ENCODE measurements around the gene WRAP73.
A peak's percentile ranks its signal among the peaks of the same experiment; 100 is the strongest.
"Not testable (repeated sequence)": the region's sequence is repeated elsewhere in the genome, so short reads cannot be mapped to it uniquely, and the experiment has no call there.

The WRAP73 gene

DNA sequence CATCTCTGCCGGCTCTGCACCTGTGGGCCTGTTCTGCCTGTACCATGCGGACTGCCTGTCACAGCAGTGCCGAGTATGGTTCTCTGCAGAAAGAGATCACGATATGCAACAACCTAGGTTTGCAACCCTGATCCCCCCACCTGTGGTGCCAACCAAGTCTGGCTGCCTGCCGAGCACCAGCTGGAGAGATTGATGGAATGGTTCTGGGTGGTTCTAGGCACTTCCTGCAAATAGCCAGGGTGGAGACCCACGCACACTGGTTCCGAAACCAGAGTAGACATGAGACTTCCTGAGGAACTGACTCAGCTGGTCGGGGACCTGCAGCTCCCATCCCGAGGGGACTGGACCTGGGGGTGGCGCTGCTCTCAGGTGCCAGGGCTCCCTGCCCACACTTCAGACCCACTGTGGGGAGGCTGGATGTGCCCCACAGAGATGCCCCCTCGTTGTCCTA lies 19.7 kb downstream of the WRAP73 start:
- no peak for DNase-seq (ENCODE audit: low spot score)

DNA sequence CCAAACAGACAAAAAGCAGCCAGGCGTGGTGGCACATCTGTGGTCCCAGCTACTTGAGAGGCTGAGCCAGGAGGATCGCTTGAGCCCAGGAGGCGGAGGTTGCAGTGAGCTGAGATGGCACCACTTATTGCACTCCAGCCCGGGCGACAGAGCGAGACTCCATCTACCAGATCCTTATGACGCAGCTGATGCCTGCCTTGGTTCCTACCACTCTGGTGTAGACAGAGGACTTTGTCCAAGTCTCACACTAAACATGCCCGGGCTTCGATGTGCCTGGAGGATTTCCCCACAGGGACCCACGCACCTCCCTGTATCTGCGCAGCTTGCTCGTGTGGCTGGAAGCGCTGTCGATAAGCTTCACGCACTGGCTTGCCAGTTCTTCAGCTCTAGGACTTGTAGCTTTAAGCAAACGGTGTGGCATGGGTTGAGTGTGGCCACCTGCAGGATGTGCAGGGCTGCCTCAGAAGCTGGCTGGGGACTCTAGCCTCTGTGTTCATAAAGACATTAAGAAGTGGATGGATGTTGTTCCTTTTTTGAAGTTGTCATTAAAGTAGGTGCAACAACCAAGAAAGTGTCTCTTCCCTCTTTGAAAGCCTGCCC lies 20.2 kb downstream of the WRAP73 start:
- DNase-seq (ENCODE audit: low spot score) = no peak

DNA sequence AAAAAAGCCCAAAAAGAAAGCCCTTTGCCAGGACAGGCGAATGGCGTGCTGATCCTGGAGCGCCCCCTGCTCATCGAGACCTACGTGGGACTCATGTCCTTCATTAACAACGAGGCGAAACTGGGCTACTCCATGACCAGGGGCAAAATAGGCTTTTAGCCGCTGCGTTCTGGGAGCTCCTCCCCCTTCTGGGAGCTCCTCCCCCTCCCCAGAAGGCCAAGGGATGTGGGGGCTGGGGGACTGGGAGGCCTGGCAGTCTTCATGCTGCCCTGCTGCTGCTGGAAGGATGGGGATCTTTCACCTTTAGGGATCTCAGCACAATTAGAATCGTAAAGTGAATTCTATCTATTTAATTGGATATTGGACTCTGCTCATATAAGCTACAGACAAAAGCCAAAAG lies 21.5 kb downstream of the WRAP73 start:
- DNase-seq (ENCODE audit: low spot score) = no peak

DNA sequence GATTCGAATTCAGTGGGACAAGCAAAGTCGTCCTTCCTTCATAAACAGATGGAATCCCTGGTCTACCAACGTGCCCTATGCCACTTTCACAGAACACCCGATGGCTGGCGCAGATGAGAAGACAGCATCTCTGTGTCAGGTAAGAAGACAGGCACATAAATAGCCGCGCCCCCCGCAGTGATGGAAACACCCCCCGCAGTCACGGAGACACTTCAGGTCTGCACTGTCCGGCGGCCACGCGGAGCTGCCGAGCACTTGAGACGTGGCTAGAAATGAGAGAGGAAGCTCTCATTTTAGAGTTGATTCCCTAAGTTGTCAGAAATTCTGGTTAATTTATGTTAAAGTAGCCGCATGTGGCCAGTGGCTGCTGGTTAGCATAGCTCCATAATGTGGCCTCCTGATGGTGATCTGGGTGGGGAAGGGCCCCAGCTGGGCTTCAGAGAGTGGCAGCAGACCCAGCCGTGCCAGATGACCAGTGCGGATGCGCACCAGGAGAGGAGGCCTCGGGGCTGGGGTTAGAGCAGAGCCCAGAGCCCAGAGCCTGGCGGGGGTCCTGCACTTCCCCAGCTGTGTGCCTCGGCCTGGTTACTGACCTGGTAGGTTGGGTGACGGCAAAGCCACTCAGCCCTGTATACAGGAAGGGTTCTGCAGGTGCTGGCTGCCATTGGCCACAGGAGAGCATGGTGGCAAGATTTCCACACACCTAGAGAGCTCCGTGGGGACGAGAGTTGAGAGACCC lies 22.2 kb downstream of the WRAP73 start:
- DNase-seq (ENCODE audit: low spot score) = no peak

GRCh38 chr1:3626025-3626424 lies 23.9 kb downstream of the WRAP73 start:
- no peak for DNase-seq (ENCODE audit: low spot score)

DNA sequence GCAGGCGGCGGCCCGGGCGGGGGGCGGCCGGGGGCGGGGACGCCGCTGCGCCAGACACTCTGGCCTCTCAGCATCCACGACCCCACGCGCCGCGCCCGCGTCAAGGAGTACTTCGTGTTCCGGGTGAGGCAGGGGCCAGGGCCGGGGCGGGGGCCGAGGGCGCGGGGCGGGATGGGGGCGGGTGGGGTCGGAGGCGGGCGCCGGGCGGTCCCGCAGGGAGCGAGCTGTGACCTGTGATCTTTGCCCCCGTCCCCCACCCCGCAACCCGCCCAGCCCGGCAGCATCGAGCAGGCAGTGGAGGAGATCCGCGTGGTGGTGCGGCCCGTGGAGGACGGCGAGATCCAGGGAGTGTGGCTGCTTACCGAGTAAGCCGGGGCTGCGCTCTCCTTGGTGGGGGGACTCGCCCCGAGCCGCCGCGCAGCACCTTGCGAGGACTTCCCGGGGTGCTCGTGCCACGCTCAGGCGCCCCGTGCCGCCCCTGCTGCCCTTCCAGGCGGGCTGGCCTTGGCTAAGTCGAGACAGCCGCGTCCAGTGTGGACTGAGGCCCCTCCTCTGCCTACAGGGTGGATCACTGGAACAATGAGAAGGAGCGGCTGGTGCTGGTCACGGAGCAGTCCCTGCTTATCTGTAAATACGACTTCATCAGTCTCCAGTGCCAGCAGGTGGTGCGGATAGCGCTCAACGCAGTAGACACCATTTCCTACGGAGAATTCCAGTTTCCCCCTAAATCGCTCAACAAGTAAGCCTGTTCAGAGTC lies 24.6 kb downstream of the WRAP73 start:
- DNase-seq (ENCODE audit: low spot score) = peak; percentile 68

DNA sequence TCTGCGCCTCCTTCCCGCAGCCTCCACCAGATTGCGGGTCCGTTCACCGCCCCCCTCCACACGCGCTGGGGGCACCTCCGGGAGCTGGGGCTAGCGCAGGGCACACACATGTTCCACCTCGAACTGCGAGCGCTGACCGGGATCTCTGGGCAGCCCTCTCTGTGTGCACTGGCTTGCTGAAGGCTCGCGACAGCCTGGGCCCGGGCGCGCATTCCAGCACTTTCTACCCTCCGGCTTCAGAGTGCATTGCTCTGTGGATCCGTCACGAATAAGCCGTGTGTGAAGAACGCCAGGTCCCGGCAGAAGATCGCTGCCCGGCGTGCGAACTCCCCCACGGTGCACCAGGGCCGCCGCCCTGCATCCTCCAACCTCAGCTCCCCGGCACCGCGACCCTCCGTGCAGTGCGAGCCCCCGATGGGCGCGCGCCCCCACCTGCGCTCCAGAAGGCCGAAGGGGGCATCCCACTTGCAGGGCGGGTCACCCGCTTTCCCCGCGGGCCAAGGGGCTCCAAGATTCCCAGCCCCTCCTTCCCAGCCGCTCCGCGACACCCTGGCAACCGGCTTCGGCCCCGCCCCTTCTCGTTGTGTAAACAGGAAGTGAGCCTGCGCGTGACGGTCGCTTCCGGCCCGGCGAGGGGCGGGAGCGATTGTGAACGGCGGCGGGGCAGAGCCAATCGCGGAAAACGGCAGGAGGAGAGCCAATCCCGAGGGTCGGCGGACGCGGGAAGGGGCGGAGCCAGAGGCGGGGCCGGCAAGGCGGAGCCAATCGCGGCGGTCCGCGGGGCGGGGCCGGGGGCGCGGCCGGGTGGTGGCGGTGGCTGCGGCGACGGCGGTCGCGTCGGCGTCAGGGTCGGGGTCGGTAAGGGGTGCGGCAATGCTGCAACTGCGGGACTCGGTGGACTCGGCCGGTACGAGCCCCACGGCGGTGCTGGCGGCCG lies 25.4 kb downstream of the WRAP73 start, which contains the start of gene TPRG1L:
Gene TPRG1L, plus strand, starts transcription at position 816 of the 937 bp plus-strand sequence. Its CDS starts 58 bp downstream, at position 874.
- peak; percentile 100 for DNase-seq (ENCODE audit: low spot score)

GRCh38 chr1:3623441-3624199 lies 26.3 kb downstream of the WRAP73 start:
- DNase-seq (ENCODE audit: low spot score) = no peak

GRCh38 chr1:3622102-3622501 lies 27.8 kb downstream of the WRAP73 start:
- not testable (repeated sequence) for DNase-seq (ENCODE audit: low spot score)

GRCh38 chr1:3621151-3621671 lies 28.7 kb downstream of the WRAP73 start:
- DNase-seq (ENCODE audit: low spot score) = not testable (repeated sequence)

DNA sequence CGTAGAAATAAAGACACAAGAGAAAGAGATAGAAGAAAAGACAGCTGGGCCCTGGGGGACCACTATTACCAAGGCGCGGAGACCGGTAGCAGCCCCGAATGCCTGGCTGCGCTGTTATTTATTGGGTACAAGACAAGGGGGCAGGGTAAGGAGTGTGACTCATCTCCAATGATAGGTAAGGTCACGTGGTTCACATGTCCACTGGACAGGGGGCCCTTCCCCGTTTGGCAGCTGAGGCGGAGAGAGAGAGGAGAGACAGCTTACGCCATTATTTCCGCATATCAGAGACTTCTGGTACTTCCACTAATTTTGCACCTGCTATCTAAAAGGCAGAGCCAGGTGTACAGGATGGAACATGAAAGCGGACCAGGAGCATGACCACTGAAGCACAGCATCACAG lies 29.2 kb downstream of the WRAP73 start:
- no peak for DNase-seq (ENCODE audit: low spot score)

DNA sequence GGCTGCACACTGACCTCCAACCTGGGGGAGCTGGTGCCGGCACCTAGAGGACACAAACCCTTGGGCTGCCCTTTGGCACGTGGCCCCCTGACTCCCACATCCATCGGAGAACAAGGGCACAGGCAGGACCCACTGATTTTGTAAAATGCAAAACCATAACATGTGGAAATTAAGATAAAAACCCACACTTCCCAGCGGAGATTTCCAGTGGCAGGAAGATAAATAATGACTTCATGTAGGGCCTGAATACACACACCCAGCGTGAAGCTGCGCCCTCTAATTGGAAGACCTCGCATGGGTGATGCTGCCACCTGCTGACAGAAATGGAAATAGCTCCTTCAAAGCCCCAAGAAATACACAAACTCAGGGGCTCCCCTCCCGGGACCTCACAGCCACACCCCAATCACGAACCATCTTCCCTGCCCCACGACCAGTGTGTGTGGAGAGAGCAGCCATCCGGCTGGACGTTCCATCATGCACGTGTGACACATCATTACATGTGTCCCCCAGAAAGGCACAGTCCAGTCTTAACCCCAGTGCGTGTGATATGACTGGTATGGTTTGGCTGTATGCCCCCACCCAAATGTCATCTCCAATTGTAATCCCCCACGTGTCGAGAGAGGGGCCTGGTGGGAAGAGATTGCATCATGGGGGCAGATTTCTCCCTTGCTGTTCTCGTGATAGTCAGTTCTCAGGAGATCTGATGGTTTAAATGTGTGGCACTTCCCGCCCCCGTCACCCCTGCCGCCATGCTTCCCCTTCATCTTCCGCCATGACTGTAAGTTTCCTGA lies 30.8 kb downstream of the WRAP73 start:
- peak; percentile 88 for DNase-seq (ENCODE audit: low spot score)

- DNase-seq (ENCODE audit: low spot score) = no peak
These were observed 31.4 kb downstream of the WRAP73 start for GRCh38 chr1:3618531-3618880.

DNA sequence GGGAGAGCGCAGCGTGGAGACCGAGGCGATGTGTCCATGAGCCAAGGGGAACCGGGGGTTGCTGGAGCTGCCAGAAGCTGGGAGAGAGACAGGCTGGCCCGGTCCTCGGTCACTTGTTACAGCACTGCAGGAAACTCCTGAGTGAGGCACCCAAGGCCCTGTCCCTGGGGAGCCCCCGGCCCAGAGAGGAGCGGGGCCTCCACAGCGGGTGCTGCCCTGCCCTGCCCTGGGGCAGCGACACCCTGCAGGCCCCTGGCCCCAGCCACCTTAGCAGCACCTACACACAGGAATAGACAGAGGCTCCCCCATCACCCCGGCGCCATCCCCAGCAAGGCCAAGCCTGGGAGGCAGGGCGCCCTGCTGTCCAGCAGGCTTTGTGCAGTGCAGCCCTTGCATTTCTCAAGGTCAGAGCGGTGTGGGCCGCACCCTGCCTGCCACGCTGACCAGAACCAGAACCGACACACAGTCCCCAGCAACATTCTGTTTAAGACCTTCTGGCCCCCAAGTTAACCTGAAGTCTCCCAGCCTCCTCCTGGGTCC lies 32.0 kb downstream of the WRAP73 start:
- DNase-seq (ENCODE audit: low spot score) = no peak

DNA sequence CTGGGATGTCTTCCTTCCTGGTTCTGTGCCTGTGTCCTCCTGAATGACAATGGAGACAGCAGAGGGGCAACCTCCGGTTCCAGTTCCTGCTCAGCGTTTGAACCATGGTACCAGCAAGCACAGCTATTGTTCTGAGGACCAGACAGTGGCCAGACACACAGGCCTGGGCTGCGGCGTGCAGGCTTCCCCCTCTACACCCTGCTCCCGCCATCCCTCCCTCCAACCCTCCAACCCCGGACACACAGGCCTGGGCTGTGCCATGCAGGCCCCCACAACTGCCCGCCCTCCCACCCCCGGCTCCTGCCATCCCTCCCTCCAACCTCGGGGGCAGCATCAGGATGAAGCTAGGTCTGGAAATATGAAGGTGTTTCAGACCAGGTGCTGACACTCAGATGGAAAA lies 33.0 kb downstream of the WRAP73 start:
- no peak for DNase-seq (ENCODE audit: low spot score)

GRCh38 chr1:3614755-3615742 lies 34.9 kb downstream of the WRAP73 start:
- peak; percentile 71 for DNase-seq (ENCODE audit: low spot score)

DNA sequence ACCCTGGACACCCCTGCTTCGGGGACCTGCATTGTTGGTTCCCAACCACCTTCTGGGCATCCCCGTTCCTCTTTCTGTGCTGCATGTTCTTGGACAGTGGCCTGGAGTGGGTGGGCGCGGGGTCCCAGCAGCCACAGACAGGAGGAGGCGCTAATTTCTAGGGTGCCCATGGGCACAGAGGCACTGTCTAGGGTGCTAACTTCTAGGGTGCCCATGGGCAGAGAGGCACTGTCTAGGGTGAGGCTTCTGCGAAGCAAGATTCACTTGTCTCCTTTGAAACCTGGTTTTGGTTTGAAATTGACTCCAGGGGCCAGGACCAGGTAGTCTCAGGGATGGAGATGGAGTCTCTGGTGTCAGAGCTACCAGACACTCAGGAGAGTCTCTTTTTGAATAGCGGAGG lies 37.8 kb downstream of the WRAP73 start:
- DNase-seq (ENCODE audit: low spot score) = no peak

Data from AG08396 (cell line).